ENCODE results near the gene TMEM165. TPM values are rescaled to one million over a fixed set of nuclear protein-coding genes. Genes with fewer than 3 reads are reported as not detected.
A peak's percentile ranks its signal among the peaks of the same experiment; 100 is the strongest.

TMEM165 gene
- total and polyA plus RNA-seq, 2 of the 4 experiments (the other 2 are of a cell fraction), result 49.6 to 83.0 TPM

DNA sequence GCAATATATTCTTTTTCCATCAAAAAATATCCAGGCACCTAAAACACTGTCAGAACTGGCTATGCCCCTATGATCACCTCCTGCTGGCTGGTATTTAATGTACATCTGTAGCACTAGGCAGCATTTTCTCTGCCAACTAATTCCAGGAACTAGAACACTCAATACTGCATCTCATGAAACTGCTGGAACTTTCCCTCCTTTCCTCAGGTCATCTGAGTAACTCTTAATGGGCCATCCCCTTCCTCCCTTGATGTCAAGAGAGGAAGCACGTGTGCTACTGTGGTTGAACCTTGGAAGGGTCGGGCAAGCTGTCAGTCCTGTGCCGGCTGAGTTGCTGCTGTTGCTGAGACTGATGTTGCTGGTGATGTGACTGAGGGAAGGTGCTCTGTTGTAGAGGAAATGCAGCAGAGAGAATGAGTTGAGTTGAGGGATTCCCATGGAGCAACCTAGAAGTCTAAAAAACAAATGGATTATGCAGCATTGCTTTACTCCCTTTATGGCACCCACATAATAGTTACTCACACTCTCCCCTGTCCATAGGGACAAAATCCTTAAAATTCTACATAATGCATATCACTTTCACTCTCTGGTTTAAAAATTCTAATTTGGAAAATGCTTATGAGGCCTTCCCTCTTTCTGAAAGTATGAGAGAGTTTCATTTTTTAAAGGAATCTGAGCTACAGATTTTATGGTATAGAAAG is 39.5 kb downstream of the TMEM165 start:
- BruUV-seq (replicated peaks), result no TSS peak
- intact Hi-C loops (cut with micrococcal nuclease), result loop anchor here (5.0 kb wide), 1 partner anchor 88 kb away; the partner anchor contains the start of gene SRD5A3
- CTCF ChIA-PET, result interaction anchor here (0.6 kb wide), 1 partner anchor 203 kb away, joined by 4 read pairs; no protein-coding TSS in a partner anchor

More for the DNA sequence above, 39.5 kb downstream of the TMEM165 start:
- Histone ChIP-seq H2BK20ac (ENCODE audit: low read depth, low read length) (no peak overlapping the region), H3K23ac (ENCODE audit: low read depth, low read length) (peak overlapping the region; percentile 28; the same call in 1 of the 2 replicates), H3K36me3 (ENCODE audit: control insufficient read depth, insufficient read depth, low read length) (peaks cover 28% of the 10 kb centered on the region), H2BK120ac (ENCODE audit: low read depth, low read length) (no peak overlapping the region), H3K27me3 (ENCODE audit: control insufficient read depth, insufficient read depth, low read length) (no peaks in the 10 kb centered on the region), H3K4me2 (ENCODE audit: low read depth, low read length) (no peak overlapping the region), H3K9me1 (ENCODE audit: insufficient read depth, low read length) (peaks cover 5% of the 10 kb centered on the region; the same call in 1 of the 2 replicates), H4K91ac (ENCODE audit: insufficient read depth, low read depth, low read length) (no peak overlapping the region), H4K8ac (ENCODE audit: low read depth in 2 of 2, low read length in 2 of 2) (peak overlapping the region in 1 of 2 experiments; percentile 23; a peak in 1 of 4 replicates), H3K27ac (ENCODE audit: insufficient read depth, low read length) (peak overlapping the region; percentile 56; the same call in 1 of the 2 replicates), H2AK5ac (ENCODE audit: low read depth, low read length) (no peak overlapping the region), H2BK15ac (ENCODE audit: low read depth, low read length) (no peak overlapping the region), H3K9ac (ENCODE audit: low read depth, low read length) (no peak overlapping the region), H3K18ac (ENCODE audit: low read depth, low read length) (no peak overlapping the region), H3K9me3 (ENCODE audit: control insufficient read depth, insufficient read depth, low read length) (no peaks in the 10 kb centered on the region), H2AFZ (replicated peaks; ENCODE audit: low read length, poor library complexity) (no peak overlapping the region), H4K20me1 (ENCODE audit: insufficient read depth, low read length) (peaks cover 2% of the 10 kb centered on the region; the same call in 1 of the 2 replicates), H3K79me1 (ENCODE audit: low read depth in 1 of 2, low read length in 2 of 2) (peaks cover 12 to 18% of the 10 kb centered on the region in 2 experiments; a peak in 3 of 4 replicates), H3K4me1 (ENCODE audit: control insufficient read depth, insufficient read depth, low read length) (peaks cover 3% of the 10 kb centered on the region; the same call in 1 of the 2 replicates), H4K5ac (ENCODE audit: low read depth, low read length) (0 out of 2 replicates have a peak overlapping the region, but pooled peaks have one; percentile 50), H2BK5ac (ENCODE audit: low read depth, low read length, poor library complexity, severe bottlenecking) (peak overlapping the region; percentile 35), H2AK9ac (replicated peaks; ENCODE audit: low read depth, low read length, poor library complexity) (no peak overlapping the region), H3K14ac (replicated peaks; ENCODE audit: low read depth, low read length) (no peak overlapping the region), H3K4ac (ENCODE audit: low read depth, low read length) (no peak overlapping the region), H3K56ac (ENCODE audit: extremely low read depth, insufficient read depth, low read length) (no peak overlapping the region), H3K4me3 (ENCODE audit: insufficient read depth, low read depth, low read length) (no peak overlapping the region)
- POLR2A ChIA-PET (ENCODE audit: unreplicated experiment), result no interaction called here
- ATAC-seq (ENCODE audit: low read depth), result peak; percentile 64
- no CpG with 5 or more reads among the region's 3 CpGs for WGBS, 2 experiments (ENCODE audit: extremely low coverage in 2 of 2, insufficient read length in 1 of 2)
- in situ Hi-C loops (cut with MboI; ENCODE audit: low sequenced_read_pairs), result no loop called here
- DNase-seq, result peak; percentile 48
- dilution Hi-C loops (cut with HindIII; ENCODE audit: low sequenced_read_pairs, unreplicated experiment), result no loop called here
- TF ChIP-seq RFX5 (IDR thresholded peaks at IDR 0.05; ENCODE audit: low read depth, low read length), result no peak
- TF ChIP-seq CHD1 (IDR thresholded peaks at IDR 0.05; ENCODE audit: low read depth, low read length), result no peak
- TF ChIP-seq SMC3 (IDR thresholded peaks at IDR 0.05; ENCODE audit: low read depth, low read length), result peak; percentile 36
- peak; percentile 42; the same call in 1 of the 2 replicates for TF ChIP-seq RAD21 (IDR thresholded peaks at IDR 0.05; ENCODE audit: low read length)
- no peak for TF ChIP-seq MAFK (IDR thresholded peaks at IDR 0.05; ENCODE audit: low read depth, low read length)
- TF ChIP-seq, protein P1, sequence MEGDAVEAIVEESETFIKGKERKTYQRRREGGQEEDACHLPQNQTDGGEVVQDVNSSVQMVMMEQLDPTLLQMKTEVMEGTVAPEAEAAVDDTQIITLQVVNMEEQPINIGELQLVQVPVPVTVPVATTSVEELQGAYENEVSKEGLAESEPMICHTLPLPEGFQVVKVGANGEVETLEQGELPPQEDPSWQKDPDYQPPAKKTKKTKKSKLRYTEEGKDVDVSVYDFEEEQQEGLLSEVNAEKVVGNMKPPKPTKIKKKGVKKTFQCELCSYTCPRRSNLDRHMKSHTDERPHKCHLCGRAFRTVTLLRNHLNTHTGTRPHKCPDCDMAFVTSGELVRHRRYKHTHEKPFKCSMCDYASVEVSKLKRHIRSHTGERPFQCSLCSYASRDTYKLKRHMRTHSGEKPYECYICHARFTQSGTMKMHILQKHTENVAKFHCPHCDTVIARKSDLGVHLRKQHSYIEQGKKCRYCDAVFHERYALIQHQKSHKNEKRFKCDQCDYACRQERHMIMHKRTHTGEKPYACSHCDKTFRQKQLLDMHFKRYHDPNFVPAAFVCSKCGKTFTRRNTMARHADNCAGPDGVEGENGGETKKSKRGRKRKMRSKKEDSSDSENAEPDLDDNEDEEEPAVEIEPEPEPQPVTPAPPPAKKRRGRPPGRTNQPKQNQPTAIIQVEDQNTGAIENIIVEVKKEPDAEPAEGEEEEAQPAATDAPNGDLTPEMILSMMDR (conservative IDR thresholded peaks at IDR 0.05; ENCODE audit: low read depth, low read length), result peak; percentile 49
